OCI-LY7 (cell line): Measurements from ENCODE around the gene LARGE1.

ENCODE experiments used
- CTCF ChIP-seq: fragments of 200-600 bp; sonication (generic); conservative IDR thresholded peaks from 2 replicates; pipeline ENCODE4 v1.5.1; 2014; ENCODE audit warnings: mild to moderate bottlenecking, antibody characterized with exemption, low read length, moderate library complexity, mixed read lengths
- EZH2phosphoT487 ChIP-seq: fragments of 200-600 bp; sonication (generic); IDR thresholded peaks from 2 replicates; pipeline ENCODE4 v1.6.1; 2018; ENCODE audit warnings: low read depth, borderline replicate concordance, mild to moderate bottlenecking, mixed run types, antibody characterized with exemption, low read length, moderate library complexity, mixed read lengths

DNA sequence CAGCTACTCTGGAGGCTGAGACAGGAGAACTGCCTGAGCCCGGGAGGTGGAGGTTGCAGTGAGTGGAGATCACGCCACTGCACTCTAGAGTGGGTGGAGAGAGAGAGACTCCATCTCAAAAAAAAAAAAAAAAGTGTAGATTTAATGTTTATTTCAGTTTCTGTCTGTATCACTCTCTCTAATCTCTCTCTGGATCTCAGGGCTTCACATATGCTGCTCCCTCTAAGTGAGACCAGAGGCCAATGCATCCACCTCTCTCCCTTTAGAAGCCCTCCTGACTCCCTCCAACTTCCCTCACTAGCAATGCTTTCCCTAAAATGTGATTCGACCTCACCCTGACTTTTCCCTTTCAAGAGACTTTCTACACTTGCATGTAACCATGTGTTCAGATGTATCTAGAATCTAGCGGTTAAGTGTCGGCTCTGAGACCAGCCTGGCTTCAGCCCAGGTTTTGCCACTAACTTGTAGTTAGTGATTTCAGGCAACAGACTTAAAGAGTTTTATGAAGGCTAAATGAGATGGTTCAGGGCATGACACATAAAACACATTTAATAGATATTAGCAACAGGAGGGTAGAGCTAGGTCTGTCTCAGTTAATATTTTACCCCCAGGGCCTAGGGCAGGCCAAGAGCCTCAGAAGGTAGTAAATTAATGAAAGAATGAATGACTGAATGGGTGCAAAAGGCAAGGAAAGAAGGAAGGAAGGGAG, 364.3 kb downstream of the LARGE1 start:
- TF ChIP-seq CTCF (no peak), EZH2phosphoT487 (no peak)
